ENCODE results near the gene ABCC10.
"Not testable (repeated sequence)": the region's sequence is repeated elsewhere in the genome, so short reads cannot be mapped to it uniquely, and the experiment has no call there.

The ABCC10 gene

GRCh38 chr6:43445576-43445975 is 18.2 kb downstream of the ABCC10 start:
- no peak for DNase-seq

DNA sequence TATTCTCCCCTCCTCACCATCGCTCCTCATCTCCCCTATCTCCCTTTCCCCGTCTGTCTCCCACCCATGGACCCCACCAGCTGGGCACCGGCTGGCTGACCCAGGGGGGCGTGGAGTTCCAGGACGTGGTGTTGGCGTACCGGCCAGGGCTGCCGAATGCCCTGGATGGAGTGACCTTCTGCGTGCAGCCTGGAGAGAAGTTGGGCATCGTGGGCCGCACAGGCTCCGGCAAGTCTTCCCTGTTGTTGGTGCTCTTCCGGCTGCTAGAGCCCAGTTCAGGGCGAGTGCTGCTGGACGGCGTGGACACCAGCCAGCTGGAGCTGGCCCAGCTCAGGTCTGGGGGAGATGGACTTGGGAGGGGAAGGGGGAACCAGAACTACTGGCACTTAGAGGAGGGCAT is 20.3 kb downstream of the ABCC10 start:
- no peak for DNase-seq

- no peak for DNase-seq
Measured at GRCh38 chr6:43448916-43449315, 21.6 kb downstream of the ABCC10 start.

- DNase-seq = no peak
Measured at GRCh38 chr6:43450699-43451131, 23.4 kb downstream of the ABCC10 start.

GRCh38 chr6:43451348-43451747 is 24.0 kb downstream of the ABCC10 start:
- DNase-seq = no peak

DNA sequence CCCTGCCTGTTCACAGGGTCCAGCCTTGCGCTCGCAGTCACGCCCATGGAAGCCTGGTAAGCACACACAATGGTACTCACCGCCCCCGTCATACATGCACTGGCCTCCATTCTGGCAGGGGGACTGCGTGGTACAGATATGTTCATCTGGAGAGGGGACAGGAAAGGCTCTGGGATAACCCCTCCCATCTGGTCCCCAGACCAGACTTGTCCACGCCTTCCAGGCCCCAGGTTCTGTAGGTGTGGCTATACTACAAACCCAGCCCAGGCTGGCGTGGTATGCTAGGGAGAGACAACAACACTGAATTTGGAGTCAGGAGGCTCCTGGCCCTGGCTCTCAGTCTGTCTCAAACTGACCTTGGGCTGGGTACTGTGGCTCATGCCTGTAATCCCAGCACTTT is 24.6 kb downstream of the ABCC10 start:
- DNase-seq = no peak

DNA sequence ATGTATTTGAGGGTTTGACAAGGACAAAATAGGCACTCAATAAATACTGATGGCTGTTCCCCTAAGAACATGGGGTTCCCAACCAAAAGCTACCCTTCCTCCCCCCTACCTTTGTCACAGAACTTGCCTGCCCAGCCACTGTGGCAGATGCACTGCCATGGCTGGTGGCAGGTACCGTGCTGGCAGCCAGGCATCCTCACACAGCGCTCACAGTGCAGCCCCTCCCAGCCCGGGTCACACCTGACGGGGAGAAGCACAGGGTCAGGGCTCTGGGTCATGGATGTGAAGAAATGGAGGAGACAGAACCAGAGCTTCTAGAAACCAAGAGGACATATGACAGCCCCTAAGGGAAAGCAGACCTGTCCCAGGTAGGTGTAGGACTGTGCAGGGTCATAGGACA is 25.6 kb downstream of the ABCC10 start:
- DNase-seq = no peak

- no peak for DNase-seq
Measured at GRCh38 chr6:43453831-43454230, 26.5 kb downstream of the ABCC10 start.

GRCh38 chr6:43454290-43454695 is 27.0 kb downstream of the ABCC10 start:
- DNase-seq = peak; percentile 21

DNA sequence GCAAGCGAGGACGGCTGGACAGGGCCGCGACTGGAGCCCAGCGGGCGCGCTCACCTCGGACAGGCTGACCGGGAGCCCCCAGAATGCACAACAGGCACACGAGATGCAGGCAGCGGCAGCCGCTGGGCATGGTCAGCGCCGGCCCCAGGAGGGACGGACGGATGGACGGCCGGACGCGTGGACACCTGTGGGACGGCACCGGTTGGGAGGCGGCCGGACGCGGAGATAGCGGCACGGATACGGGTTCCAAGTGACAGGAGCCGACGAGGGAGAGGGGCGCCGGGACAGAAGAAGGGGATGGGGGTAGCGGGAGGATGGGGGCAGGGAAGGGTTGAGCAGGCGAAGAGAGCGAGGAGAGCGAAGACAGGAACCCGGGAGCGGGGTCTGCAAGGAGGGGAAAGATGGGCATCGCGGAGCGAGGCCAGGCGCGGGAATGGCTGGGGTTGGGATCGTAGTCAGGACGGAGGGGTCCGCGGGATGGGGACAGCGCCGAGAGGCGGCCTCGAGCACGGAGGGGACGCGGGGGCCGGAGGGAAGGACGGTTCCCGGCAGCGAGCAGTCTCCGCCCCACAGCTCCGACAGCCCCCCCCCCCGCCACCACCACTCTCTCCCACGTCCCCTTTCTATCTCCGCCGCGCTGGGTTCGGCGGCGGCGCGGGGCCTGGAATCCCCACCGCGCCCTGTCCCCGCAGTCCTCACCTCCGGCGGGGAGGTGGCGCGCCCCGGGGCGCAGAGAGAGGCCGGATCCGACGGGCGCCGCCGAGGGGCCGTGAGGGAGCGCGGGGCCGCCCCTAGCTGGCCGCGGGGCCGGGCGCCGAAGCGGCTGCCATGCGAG is 27.6 kb downstream of the ABCC10 start:
- DNase-seq = no peak

DNA sequence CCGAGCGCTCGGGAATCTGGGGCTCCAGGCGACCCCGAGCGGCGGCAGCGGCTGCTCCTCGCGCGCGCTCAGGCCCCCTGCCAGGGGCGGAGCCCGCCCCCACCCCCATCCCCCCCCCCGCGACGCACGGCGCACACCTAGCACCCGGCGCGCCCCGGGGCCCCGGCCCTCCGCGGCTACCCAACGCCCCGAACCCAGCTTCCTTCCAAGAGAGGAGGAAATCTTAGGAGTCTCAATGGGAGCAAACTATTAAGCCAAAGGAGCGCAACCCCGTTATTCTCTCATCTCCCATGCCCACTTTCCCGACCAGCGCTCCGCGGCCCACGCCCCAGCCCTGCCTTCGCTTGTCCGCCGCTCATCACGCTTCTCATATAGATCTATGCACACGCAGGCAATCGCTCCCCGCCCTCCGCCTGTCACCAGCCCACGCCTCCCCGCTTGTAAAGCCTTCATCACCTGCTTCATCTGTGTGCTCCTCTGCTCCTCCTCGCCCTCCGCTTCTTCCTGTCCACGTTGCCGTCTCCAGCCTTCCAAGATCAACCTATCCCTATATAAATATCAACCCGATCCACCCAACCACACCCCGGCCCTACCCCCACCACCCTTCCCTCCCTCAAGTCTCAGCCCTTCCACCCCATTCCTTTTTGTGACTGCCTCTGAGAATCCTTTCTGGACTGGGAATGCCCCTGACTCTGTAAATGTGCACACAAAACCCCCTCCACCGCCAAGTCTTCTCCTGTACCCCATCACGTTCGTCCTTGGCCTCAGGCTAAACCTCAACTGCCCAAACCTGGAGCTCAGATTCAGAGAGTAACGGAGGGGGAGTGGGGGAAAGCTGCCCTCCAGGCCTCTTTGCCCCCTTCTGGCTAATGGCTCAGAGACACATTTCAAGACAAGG is 28.4 kb downstream of the ABCC10 start, which contains the start of gene DLK2:
Gene DLK2, minus strand, starts transcription at position 18 of the 898 bp plus-strand sequence. CDS start 723 bp downstream, outside the sequence.
- peak; percentile 40 for DNase-seq

- DNase-seq = no peak
Measured at GRCh38 chr6:43457643-43458042, 30.3 kb downstream of the ABCC10 start.

GRCh38 chr6:43458154-43458553 is 30.8 kb downstream of the ABCC10 start:
- not testable (repeated sequence) for DNase-seq

DNA sequence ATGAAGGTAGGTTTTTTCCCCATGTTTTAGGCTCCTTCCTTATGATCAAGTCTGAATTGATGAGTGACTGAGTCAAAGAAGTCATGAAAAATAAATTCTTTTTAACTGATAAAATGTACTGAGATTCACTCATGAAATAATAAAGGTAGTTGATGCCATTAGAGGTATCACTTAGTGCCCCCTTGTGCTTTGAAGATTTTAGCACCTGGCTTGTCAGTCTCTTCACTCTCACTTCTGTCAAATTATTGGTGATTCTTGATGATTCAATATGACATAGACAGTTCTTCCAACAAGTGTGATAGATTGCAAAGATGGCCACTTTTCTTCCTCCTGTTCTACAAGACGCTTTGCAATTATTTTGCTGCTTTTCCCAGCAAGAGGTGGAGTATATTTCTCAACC is 32.2 kb downstream of the ABCC10 start:
- no peak for DNase-seq

DNA sequence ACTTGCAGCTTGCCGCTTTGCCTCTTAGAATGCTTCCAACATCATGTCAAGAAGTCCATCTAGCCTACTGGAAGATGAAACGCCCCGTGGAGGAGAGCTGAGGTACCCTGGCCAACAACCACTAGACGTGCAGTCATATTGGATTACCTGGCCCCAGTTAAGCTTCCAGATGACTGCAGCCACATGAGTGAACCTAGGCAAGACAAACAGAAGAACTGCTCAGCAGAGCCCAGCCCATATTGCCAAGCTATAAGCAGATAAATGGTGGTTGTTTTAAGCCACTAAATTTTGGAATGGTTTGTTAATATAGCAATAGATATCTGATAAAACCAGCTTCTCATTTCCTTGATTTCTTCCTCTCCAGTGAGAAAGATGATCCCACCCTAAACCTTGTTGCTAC is 32.7 kb downstream of the ABCC10 start:
- DNase-seq = no peak

- DNase-seq = no peak
Measured at GRCh38 chr6:43461936-43462335, 34.6 kb downstream of the ABCC10 start.

DNA sequence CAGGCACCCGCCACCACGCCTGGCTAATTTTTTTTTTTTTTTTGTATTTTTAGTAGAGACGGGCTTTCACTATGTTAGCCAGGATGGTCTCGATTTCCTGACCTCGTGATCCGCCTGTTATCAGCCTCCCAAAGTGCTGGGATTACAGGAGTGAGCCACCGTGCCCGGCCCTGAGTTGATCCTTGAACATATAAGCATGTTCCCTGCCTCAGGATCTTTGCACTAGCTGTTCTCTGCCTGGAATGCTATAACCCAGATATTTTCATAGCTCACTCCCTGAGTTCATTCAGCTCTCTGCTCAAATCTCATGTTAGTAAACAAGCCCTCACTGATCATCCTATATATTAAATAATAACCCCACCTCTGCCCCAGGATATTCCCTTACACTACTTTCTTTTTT is 37.0 kb downstream of the ABCC10 start:
- no peak for DNase-seq

- no peak for DNase-seq
Measured at GRCh38 chr6:43465948-43466347, 38.6 kb downstream of the ABCC10 start.

DNA sequence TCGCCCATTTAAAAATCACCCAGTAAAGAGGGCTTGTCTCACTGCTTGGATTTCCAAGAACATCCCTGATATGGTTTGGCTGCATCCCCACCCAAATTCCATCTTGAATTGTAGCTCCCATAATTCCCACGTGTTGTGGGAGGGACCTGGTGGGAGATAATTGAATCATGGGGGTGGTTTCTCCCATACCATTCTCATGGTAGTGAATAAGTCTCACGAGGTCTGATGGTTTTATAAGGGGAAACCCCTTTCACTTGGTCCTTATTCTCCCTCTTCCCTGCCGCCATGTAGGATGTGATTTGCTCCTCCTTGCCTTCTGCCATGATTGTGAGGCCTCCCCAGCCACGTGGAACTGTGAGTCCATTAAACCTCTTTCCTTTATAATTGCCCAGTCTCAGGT is 39.9 kb downstream of the ABCC10 start:
- not testable (repeated sequence) for DNase-seq

DNA sequence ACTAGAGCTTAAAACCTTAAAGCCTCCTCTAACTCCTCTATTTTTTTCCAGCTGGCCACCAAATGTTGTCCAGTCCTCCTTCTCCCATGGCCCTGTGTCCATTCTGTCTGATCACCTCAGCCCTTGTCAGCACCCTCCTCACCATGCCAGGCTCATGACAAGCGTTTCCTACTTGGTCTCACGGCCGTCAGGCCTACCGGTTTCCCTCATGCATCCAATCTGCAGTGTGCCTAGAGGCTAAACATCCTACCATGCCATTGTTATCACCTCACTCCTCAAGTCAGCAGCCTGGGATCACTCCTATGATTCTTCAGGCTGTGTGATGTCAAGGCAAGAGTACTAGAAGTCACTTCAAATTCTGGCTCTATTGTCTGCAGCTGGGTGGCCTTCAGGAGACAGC is 40.4 kb downstream of the ABCC10 start:
- DNase-seq = no peak

GRCh38 chr6:43468240-43468639 is 40.9 kb downstream of the ABCC10 start:
- no peak for DNase-seq

GRCh38 chr6:43468748-43469681 is 41.7 kb downstream of the ABCC10 start:
- DNase-seq = no peak

DNA sequence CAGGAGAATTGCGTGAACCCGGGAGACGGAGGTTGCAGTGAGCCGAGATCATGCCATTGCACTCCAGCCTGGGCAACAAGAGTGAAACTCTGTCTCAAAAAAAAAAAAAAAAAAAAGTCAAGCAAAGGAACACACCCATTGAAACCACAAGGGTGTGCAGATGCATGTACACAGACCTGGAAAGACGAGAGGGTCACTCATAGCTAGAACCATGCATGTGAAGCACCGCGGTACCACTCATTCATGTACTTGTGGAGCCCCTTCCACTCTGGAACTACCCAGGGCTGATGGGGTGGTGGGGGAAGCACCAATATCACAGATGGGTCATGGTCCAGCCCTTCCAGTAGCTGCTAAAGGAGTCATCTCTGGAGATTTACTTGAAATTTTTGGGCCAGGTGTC is 42.6 kb downstream of the ABCC10 start:
- DNase-seq = no peak
